H9 (cell line): ENCODE results near the gene SLC35F2. TPM values are rescaled to one million over a fixed set of nuclear protein-coding genes. Genes with fewer than 3 reads are reported as not detected.

Source experiments
- DNase-seq: peaks from one replicate; pipeline ENCODE4 v3.0.0-alpha.2; 2017
- H2AFZ ChIP-seq: one replicate; pipeline ENCODE4 v1.6.1; 2013; ENCODE audit warnings: mild to moderate bottlenecking, low read length, control low read depth, moderate library complexity
- H2AK5ac ChIP-seq: 2 replicates; pipeline ENCODE4 v1.6.1; 2013; ENCODE audit warnings: low read length, control low read depth, mixed read lengths; ENCODE audit not compliant: insufficient read length
- H2BK120ac ChIP-seq: one replicate; pipeline ENCODE4 v1.6.1; 2013; ENCODE audit warnings: low read depth, mild to moderate bottlenecking, low read length, control low read depth, inconsistent platforms; ENCODE audit not compliant: poor library complexity, severe bottlenecking
- H2BK12ac ChIP-seq: 2 replicates; pipeline ENCODE4 v1.6.1; 2013; ENCODE audit warnings: low read length, control low read depth, mixed read lengths, low read depth; ENCODE audit not compliant: insufficient read length
- H2BK15ac ChIP-seq: 2 replicates; pipeline ENCODE4 v1.6.1; 2013; ENCODE audit warnings: low read depth, low read length, control low read depth
- H2BK20ac ChIP-seq: one replicate; pipeline ENCODE4 v1.6.1; 2013; ENCODE audit warnings: low read depth, mild to moderate bottlenecking, low read length, control low read depth, inconsistent platforms; ENCODE audit not compliant: poor library complexity, severe bottlenecking
- H2BK5ac ChIP-seq: 2 replicates; pipeline ENCODE4 v1.6.1; 2013; ENCODE audit warnings: low read length, control low read depth, mixed read lengths; ENCODE audit not compliant: insufficient read length
- H3K14ac ChIP-seq: 2 replicates; pipeline ENCODE4 v1.6.1; 2013; ENCODE audit warnings: low read length, control low read depth; ENCODE audit not compliant: insufficient read depth
- H3K18ac ChIP-seq: 2 replicates; pipeline ENCODE4 v1.6.1; 2013; ENCODE audit warnings: low read depth, mild to moderate bottlenecking, mixed read lengths, low read length, control low read depth; ENCODE audit not compliant: insufficient read length
- H3K23ac ChIP-seq: 2 replicates; pipeline ENCODE4 v1.6.1; 2013; ENCODE audit warnings: low read length, control low read depth, mixed read lengths, low read depth; ENCODE audit not compliant: insufficient read length
- H3K23me2 ChIP-seq: 2 replicates; pipeline ENCODE4 v1.6.1; 2013; ENCODE audit warnings: low read depth, mild to moderate bottlenecking, mixed read lengths, low read length, control low read depth; ENCODE audit not compliant: insufficient read length, poor library complexity, severe bottlenecking
- H3K27ac ChIP-seq: 2 replicates; pipeline ENCODE4 v1.5.1; 2013; ENCODE audit warnings: low read length, control low read depth, mixed read lengths, low read depth; ENCODE audit not compliant: insufficient read length
- H3K27me3 ChIP-seq: 2 replicates; pipeline ENCODE4 v1.6.1; 2013; ENCODE audit warnings: low read length, control low read depth, inconsistent platforms; ENCODE audit not compliant: insufficient read depth
- H3K4ac ChIP-seq: 2 replicates; pipeline ENCODE4 v1.6.1; 2013; ENCODE audit warnings: low read depth, mild to moderate bottlenecking, control low read depth, inconsistent platforms, low read length, moderate library complexity
- H3K4me1 ChIP-seq: 2 replicates; pipeline ENCODE4 v1.6.1; 2013; ENCODE audit warnings: low read length, control low read depth, inconsistent platforms; ENCODE audit not compliant: insufficient read depth
- H3K4me2 ChIP-seq: 2 replicates; pipeline ENCODE4 v1.6.1; 2013; ENCODE audit warnings: low read length, control low read depth, mixed read lengths; ENCODE audit not compliant: insufficient read length, insufficient read depth
- H3K56ac ChIP-seq: 2 replicates; pipeline ENCODE4 v1.6.1; 2013; ENCODE audit warnings: low read depth, mild to moderate bottlenecking, mixed read lengths, low read length, control low read depth; ENCODE audit not compliant: insufficient read length
- H3K79me1 ChIP-seq: 2 replicates; pipeline ENCODE4 v1.6.1; 2013; ENCODE audit warnings: low read depth, mild to moderate bottlenecking, moderate library complexity, low read length, control low read depth, inconsistent platforms; ENCODE audit not compliant: insufficient read depth, poor library complexity, severe bottlenecking
- H3K79me2 ChIP-seq: 2 replicates; pipeline ENCODE4 v1.6.1; 2013; ENCODE audit warnings: low read length, control low read depth, inconsistent platforms; ENCODE audit not compliant: insufficient read depth
- H3K9ac ChIP-seq: 2 replicates; pipeline ENCODE4 v1.6.1; 2013; ENCODE audit warnings: low read length, control low read depth, mixed read lengths; ENCODE audit not compliant: insufficient read length; ENCODE audit errors: extremely low read depth
- H3K9me3 ChIP-seq: one replicate; pipeline ENCODE4 v1.6.1; 2013; ENCODE audit warnings: low read depth, low read length, inconsistent platforms; ENCODE audit not compliant: control insufficient read depth
- H3T11ph ChIP-seq: one replicate; pipeline ENCODE4 v1.6.1; 2013; ENCODE audit warnings: mild to moderate bottlenecking, low read length, control low read depth, inconsistent platforms
- H4K20me1 ChIP-seq: one replicate; pipeline ENCODE4 v1.6.1; 2013; ENCODE audit not compliant: control insufficient read depth, insufficient read length, insufficient read depth
- H4K5ac ChIP-seq: 2 replicates; pipeline ENCODE4 v1.6.1; 2013; ENCODE audit warnings: low read depth, mild to moderate bottlenecking, mixed read lengths, low read length, control low read depth; ENCODE audit not compliant: insufficient read length
- H4K8ac ChIP-seq: replicated peaks from 2 replicates; pipeline ENCODE4 v1.6.1; 2013; ENCODE audit warnings: low read length, control low read depth, mixed read lengths, low read depth; ENCODE audit not compliant: insufficient read length
- H4K91ac ChIP-seq: 2 replicates; pipeline ENCODE4 v1.6.1; 2013; ENCODE audit warnings: low read depth, mild to moderate bottlenecking, moderate library complexity, mixed read lengths, low read length, control low read depth; ENCODE audit not compliant: insufficient read length
- H3K27ac Mint-ChIP-seq, 3 experiments: 2 replicates in 2 of 3; 3 replicates in 1 of 3; pipeline ENCODE4 v1.8.0; 2020 to 2021; ENCODE audit warnings: mixed read lengths in 3 of 3, mild to moderate bottlenecking in 1 of 3, moderate library complexity in 1 of 3
- H3K27me3 Mint-ChIP-seq: 2 replicates; pipeline ENCODE4 v1.8.0; 2021; ENCODE audit warnings: low read depth, mild to moderate bottlenecking, moderate library complexity, mixed read lengths
- H3K36me3 Mint-ChIP-seq, 3 experiments: 2 replicates in 2 of 3; 3 replicates in 1 of 3; pipeline ENCODE4 v1.8.0; 2020 to 2021; ENCODE audit warnings: low read depth in 3 of 3, mixed read lengths in 3 of 3; ENCODE audit not compliant: insufficient read depth in 1 of 3
- H3K4me1 Mint-ChIP-seq, 2 experiments: 2 replicates each; pipeline ENCODE4 v1.8.0; 2020; ENCODE audit warnings: mixed read lengths in 2 of 2
- H3K4me3 Mint-ChIP-seq, 2 experiments: 2 replicates in 1 of 2; 3 replicates in 1 of 2; pipeline ENCODE4 v1.8.0; 2020 to 2021; ENCODE audit warnings: mild to moderate bottlenecking in 2 of 2, mixed read lengths in 2 of 2, moderate library complexity in 1 of 2
- H3K9me3 Mint-ChIP-seq, 2 experiments: 2 replicates in 1 of 2; 3 replicates in 1 of 2; pipeline ENCODE4 v1.8.0; 2020; ENCODE audit warnings: mild to moderate bottlenecking in 2 of 2, mixed read lengths in 2 of 2, moderate library complexity in 1 of 2
- CTCF ChIP-seq: fragments of 200-600 bp; sonication (generic); conservative IDR thresholded peaks from 3 replicates; pipeline ENCODE4 v1.8.0; 2021; ENCODE audit warnings: antibody characterized with exemption, mild to moderate bottlenecking
- WGBS: extraction: QIAGEN DNeasy Blood & Tissue Kit; methylation state at CpG from one replicate; pipeline ENCODE4 v1.1.7; 2013; ENCODE audit warnings: missing lambda C conversion rate, low lambda C conversion rate, mixed read lengths; ENCODE audit not compliant: insufficient read length; ENCODE audit errors: extremely low coverage; 5-methylcytosine and 5-hydroxymethylcytosine counted together
- total RNA-seq: library from RNA; stranded (reverse); gene quantifications from 2 replicates; pipeline ENCODE4 v1.2.1, GENCODE V29; 2021

Gene SLC35F2
- total RNA-seq, 1 experiment from 2014 or later, result 24.0 TPM

GRCh38 chr11:107848345-107848744 lies 10.2 kb downstream of the SLC35F2 start:
- no peak overlapping the region for H4K5ac ChIP-seq

More at GRCh38 chr11:107848345-107848744, 10.2 kb downstream of the SLC35F2 start:
- no peaks in the 10 kb centered on the region for H4K20me1 ChIP-seq
- H2BK20ac ChIP-seq, result no peak overlapping the region
- H2BK12ac ChIP-seq, result no peak overlapping the region
- no peak overlapping the region for H2BK120ac ChIP-seq
- no peaks in the 10 kb centered on the region; the same call in 1 of the 2 replicates for H3K4me1 ChIP-seq
- no peaks in the 10 kb centered on the region for H3K9me3 Mint-ChIP-seq
- no peak overlapping the region for H2AK5ac ChIP-seq
- H2BK15ac ChIP-seq, result no peak overlapping the region
- no peak overlapping the region; a peak in 1 of 7 replicates for H3K27ac Mint-ChIP-seq
- no peak overlapping the region for H3K18ac ChIP-seq
- no peaks in the 10 kb centered on the region for H3K79me1 ChIP-seq
- no peak overlapping the region for H3K4ac ChIP-seq
- no peaks in the 10 kb centered on the region; the same call in 1 of the 2 replicates for H3K79me2 ChIP-seq
- H3K4me1 Mint-ChIP-seq, result peaks cover 29 to 36% of the 10 kb centered on the region in 2 experiments
- no peak overlapping the region for H3K27ac ChIP-seq
- H3K23me2 ChIP-seq, result no peaks in the 10 kb centered on the region
- H3K9me3 ChIP-seq, result no peaks in the 10 kb centered on the region
- no peak overlapping the region for H3T11ph ChIP-seq
- WGBS, result no CpG with 5 or more reads among the region's 1 CpG
- H3K36me3 Mint-ChIP-seq, result no peaks in the 10 kb centered on the region; a peak in 1 of 7 replicates
- no peak for TF ChIP-seq CTCF
- H2BK5ac ChIP-seq, result no peak overlapping the region
- H2AFZ ChIP-seq, result no peak overlapping the region
- no peak overlapping the region for H3K4me2 ChIP-seq
- no peak for DNase-seq
- no peak overlapping the region for H3K9ac ChIP-seq
- H3K23ac ChIP-seq, result no peak overlapping the region
- H3K27me3 Mint-ChIP-seq, result no peaks in the 10 kb centered on the region
- no peaks in the 10 kb centered on the region for H3K27me3 ChIP-seq
- no peak overlapping the region for H4K91ac ChIP-seq
- H4K8ac ChIP-seq, result no peak overlapping the region
- no peak overlapping the region for H3K56ac ChIP-seq
- H3K4me3 Mint-ChIP-seq, result no peak overlapping the region
- H3K14ac ChIP-seq, result no peak overlapping the region
